Measurements from ENCODE around the gene TEX51.

Gene TEX51

DNA sequence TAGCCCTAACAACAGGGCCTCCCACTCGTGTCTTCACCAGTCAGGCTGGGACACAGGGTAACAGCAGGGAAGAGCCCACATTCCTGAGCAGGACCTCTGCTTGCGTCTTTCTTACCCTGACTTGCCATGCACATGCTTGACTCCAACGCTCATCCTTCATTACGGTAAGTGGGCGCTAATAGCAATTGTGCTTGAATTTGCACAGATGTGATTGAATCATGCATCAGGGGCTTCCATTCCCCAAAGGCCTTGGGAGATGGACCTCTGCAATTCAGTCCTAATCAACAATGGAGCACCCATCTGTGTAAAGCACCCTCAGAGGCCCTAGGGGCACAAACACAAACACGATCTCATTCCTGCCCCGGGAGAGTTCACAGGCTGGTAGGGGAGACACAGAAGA is 13.5 kb downstream of the TEX51 start:
- no peaks in the 10 kb centered on the region for H3K9me3 ChIP-seq
- TF ChIP-seq, protein P1, sequence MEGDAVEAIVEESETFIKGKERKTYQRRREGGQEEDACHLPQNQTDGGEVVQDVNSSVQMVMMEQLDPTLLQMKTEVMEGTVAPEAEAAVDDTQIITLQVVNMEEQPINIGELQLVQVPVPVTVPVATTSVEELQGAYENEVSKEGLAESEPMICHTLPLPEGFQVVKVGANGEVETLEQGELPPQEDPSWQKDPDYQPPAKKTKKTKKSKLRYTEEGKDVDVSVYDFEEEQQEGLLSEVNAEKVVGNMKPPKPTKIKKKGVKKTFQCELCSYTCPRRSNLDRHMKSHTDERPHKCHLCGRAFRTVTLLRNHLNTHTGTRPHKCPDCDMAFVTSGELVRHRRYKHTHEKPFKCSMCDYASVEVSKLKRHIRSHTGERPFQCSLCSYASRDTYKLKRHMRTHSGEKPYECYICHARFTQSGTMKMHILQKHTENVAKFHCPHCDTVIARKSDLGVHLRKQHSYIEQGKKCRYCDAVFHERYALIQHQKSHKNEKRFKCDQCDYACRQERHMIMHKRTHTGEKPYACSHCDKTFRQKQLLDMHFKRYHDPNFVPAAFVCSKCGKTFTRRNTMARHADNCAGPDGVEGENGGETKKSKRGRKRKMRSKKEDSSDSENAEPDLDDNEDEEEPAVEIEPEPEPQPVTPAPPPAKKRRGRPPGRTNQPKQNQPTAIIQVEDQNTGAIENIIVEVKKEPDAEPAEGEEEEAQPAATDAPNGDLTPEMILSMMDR (IDR thresholded peaks at IDR 0.05): no peak
- no peaks in the 10 kb centered on the region for H3K36me3 ChIP-seq
- H3K4me3 ChIP-seq (ENCODE audit: low read depth in 1 of 2, low read length in 1 of 2): no peak overlapping the region
- H3K27ac ChIP-seq: no peak overlapping the region
- no peaks in the 10 kb centered on the region for H3K4me1 ChIP-seq (ENCODE audit: control insufficient read depth in 1 of 2, insufficient read depth in 1 of 2, low read depth in 1 of 2, low read length in 1 of 2)
- H3K27me3 ChIP-seq: no peaks in the 10 kb centered on the region

DNA sequence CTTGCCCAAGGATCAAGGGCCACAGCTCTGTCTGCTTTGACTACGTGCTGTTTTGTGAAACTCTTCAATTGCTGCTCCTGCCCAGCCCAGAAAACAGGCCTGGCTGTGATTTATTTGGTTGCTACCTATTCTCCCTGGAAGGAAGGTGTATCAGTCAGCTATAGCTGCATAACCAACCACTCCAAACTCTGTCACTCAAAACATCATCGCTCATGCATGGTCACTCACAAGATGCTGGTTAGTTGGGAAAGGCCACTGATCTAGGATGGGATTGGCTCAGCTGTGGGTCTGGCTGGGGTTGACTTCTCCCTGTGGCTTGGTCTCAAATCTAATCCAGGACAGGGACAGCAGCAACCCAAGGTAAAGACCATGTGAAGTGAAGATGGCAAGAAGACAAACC is 14.6 kb downstream of the TEX51 start:
- H3K4me3 ChIP-seq (ENCODE audit: low read depth in 1 of 2, low read length in 1 of 2): no peak overlapping the region
- TF ChIP-seq, protein P1 (IDR thresholded peaks at IDR 0.05): no peak
- no peak overlapping the region for H3K27ac ChIP-seq

DNA sequence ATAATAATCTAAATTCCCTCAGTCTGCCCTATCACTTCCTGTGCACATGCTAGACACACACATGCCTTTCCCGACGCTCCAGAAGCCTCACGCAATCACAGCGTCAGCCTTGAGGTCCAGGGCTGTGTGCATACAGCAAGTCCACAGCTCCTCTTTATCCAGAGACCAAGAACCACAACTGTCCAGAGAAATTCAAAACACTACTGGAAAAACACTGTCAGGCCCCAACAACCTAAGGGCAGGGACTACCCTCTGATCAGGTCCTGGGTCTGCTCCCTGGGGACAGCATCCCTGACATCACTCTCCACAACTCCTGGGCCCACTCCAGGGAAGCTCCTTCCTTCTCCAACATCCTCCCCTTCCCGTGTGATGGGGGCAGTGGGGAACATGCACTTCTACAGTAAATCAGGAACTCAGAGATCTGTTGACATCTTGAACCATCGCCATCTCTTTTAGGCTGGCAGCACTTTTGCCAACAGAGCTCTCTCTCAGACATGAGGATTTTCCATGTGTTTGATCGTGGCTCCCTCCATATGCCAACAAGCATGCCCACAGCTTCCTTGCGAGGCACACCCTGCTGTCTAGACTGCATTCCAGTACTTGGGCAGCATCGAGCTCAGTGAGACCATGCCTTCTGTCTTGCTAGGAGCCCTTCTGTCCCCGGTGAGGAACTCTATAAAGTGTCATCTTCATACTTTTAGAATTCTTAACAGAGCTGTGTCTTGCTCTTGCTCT is 15.4 kb downstream of the TEX51 start:
- Histone ChIP-seq H3K27me3 (no peaks in the 10 kb centered on the region), H3K9me3 (no peaks in the 10 kb centered on the region), H3K36me3 (no peaks in the 10 kb centered on the region), H3K27ac (no peak overlapping the region), H3K4me1 (ENCODE audit: control insufficient read depth in 1 of 2, insufficient read depth in 1 of 2, low read depth in 1 of 2, low read length in 1 of 2) (no peaks in the 10 kb centered on the region), H3K4me3 (ENCODE audit: low read depth in 1 of 2, low read length in 1 of 2) (no peak overlapping the region)
- TF ChIP-seq, protein P1 (IDR thresholded peaks at IDR 0.05): no peak

More for the DNA sequence above, 14.6 kb downstream of the TEX51 start:
- Histone ChIP-seq H3K4me1 (ENCODE audit: control insufficient read depth in 1 of 2, insufficient read depth in 1 of 2, low read depth in 1 of 2, low read length in 1 of 2) (no peaks in the 10 kb centered on the region), H3K36me3 (no peaks in the 10 kb centered on the region), H3K27me3 (no peaks in the 10 kb centered on the region), H3K9me3 (no peaks in the 10 kb centered on the region)

DNA sequence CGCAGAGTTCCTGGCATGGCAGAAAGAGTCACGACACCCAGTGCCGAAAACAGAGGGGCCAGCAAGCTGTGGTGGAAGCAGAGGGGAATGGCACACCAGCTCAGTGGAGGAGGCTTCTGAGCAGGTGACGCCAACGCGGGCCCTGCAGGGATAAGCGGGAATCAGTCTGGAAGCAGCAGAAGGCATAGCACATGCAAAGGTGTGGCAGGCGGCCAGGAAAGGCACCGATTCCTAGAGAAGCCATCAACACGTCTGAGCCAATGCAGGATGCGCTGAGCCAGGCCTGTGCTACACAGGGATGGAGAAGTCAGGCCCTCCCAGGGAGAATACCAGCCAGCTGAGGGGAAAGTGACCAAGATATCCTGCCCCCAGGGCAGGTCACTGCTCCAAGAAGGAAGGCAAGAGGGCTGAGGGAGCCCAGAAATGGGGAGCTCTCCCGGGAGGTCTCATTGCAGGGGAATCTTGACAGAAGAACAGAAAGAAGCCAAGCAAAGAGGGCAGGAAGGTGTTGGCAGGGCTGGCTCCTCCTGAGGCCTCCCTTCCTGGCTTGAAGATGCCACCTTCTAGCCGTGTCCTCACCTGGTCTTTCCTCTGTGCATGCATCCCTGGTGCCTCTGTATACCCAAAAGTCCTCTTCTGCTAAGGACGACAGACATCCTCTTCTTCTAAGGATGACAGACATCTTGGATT is 16.3 kb downstream of the TEX51 start:
- Histone ChIP-seq H3K4me1 (ENCODE audit: control insufficient read depth in 1 of 2, insufficient read depth in 1 of 2, low read depth in 1 of 2, low read length in 1 of 2) (no peaks in the 10 kb centered on the region), H3K36me3 (no peaks in the 10 kb centered on the region), H3K27ac (no peak overlapping the region), H3K4me3 (ENCODE audit: low read depth in 1 of 2, low read length in 1 of 2) (no peak overlapping the region), H3K9me3 (no peaks in the 10 kb centered on the region), H3K27me3 (no peaks in the 10 kb centered on the region)
- TF ChIP-seq, protein P1 (IDR thresholded peaks at IDR 0.05): no peak

DNA sequence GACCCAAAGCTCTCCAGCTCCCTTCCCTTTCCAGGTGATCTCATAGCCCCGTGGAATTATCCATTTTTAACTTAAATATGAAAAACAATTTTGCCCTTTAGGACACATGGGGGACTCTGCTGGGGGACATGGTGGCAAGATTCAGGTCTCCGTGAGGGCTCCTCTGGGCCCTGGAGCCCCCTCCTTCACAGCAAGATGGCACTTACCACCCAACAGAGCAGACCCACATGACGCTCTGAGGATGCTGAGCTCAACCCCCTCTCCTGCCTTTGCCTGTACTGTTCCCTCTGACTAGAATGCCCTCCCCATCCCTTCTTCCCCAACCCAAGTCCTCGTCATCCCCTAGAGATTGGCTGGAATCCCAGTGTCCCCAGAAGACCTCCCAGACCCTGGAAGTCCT is 17.2 kb downstream of the TEX51 start:
- Histone ChIP-seq H3K27me3 (no peaks in the 10 kb centered on the region), H3K4me3 (ENCODE audit: low read depth in 1 of 2, low read length in 1 of 2) (no peak overlapping the region), H3K27ac (no peak overlapping the region), H3K4me1 (ENCODE audit: control insufficient read depth in 1 of 2, insufficient read depth in 1 of 2, low read depth in 1 of 2, low read length in 1 of 2) (no peaks in the 10 kb centered on the region), H3K36me3 (no peaks in the 10 kb centered on the region), H3K9me3 (no peaks in the 10 kb centered on the region)
- TF ChIP-seq, protein P1 (IDR thresholded peaks at IDR 0.05): no peak

Measured in neutrophil (primary cell).